Measurements from ENCODE around the gene NPY4R.
"Not testable (repeated sequence)": the region's sequence is repeated elsewhere in the genome, so short reads cannot be mapped to it uniquely, and the experiment has no call there.

DNA sequence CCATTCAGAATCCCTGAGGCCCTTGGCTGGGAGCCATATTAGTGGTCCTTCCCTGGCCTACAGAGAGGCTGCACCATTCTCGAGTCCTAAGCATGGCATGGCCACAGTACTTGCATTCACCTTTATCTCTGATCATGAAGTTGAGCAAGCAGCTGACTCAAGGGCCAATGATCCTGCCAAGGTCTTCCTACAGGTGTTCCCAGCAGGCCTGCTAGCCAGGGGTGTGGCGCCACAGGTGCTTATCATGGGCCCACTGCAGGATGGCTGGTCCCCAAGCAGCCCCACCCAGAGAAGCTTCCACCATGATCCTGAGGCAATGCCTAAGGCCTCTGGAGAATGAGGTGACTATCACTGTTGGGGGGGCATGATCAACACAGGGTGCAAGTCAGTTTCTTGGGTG lies 42.2 kb downstream of the NPY4R start:
- TF ChIP-seq, protein P1, sequence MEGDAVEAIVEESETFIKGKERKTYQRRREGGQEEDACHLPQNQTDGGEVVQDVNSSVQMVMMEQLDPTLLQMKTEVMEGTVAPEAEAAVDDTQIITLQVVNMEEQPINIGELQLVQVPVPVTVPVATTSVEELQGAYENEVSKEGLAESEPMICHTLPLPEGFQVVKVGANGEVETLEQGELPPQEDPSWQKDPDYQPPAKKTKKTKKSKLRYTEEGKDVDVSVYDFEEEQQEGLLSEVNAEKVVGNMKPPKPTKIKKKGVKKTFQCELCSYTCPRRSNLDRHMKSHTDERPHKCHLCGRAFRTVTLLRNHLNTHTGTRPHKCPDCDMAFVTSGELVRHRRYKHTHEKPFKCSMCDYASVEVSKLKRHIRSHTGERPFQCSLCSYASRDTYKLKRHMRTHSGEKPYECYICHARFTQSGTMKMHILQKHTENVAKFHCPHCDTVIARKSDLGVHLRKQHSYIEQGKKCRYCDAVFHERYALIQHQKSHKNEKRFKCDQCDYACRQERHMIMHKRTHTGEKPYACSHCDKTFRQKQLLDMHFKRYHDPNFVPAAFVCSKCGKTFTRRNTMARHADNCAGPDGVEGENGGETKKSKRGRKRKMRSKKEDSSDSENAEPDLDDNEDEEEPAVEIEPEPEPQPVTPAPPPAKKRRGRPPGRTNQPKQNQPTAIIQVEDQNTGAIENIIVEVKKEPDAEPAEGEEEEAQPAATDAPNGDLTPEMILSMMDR (IDR thresholded peaks at IDR 0.05): not testable (repeated sequence)
- not testable (repeated sequence) for TF ChIP-seq POLR2A (IDR thresholded peaks at IDR 0.05)
